ENCODE data around the gene KCNJ15.

Gene KCNJ15

DNA sequence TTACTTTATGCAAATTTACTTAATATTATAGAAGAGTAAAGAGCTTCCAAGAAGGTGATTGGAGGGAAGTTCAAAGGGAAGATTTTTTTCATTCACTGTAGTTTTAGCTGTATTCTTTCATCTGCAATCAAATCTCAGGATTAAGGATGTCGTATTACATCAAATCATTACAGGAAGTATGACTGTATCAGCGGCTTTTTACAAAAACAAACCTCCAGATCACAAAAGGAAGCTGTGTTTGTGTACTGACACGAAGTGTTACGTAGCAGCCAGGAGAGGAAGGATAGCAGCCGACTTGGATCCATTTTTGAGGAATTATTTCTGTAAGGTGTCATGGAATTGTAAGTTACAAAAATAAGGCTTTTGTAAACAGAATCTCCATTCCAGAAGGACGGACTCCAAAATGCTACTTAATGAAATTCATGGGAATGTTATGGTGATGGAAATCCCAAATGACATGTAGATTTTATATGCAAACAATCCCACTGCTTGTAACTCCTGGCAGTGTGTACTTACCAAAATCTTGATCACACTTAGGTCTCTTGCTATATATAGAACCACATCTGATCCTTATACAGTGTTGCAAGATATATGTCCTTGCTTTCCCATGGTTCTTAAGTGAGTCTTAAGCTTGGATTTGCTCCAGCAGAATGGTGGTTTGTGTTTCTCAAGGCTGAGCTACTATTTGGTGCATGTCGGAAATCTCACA, 49.8 kb downstream of the KCNJ15 start:
- H4K20me1 ChIP-seq: no peaks in the 10 kb centered on the region
- no peak overlapping the region for H3K27ac ChIP-seq
- H3K9me3 ChIP-seq: peaks cover 3% of the 10 kb centered on the region; the same call in 1 of the 2 replicates
- H3K9ac ChIP-seq: no peak overlapping the region
- H3K36me3 ChIP-seq: no peaks in the 10 kb centered on the region
- H3K4me3 ChIP-seq: no peak overlapping the region
- no peak for TF ChIP-seq Cebpa-rat (IDR thresholded peaks at IDR 0.05)
- peak overlapping the region; percentile 33 for H3K4me2 ChIP-seq
- no peaks in the 10 kb centered on the region for H3K27me3 ChIP-seq
- H3K4me1 ChIP-seq: peaks cover 56% of the 10 kb centered on the region

DNA sequence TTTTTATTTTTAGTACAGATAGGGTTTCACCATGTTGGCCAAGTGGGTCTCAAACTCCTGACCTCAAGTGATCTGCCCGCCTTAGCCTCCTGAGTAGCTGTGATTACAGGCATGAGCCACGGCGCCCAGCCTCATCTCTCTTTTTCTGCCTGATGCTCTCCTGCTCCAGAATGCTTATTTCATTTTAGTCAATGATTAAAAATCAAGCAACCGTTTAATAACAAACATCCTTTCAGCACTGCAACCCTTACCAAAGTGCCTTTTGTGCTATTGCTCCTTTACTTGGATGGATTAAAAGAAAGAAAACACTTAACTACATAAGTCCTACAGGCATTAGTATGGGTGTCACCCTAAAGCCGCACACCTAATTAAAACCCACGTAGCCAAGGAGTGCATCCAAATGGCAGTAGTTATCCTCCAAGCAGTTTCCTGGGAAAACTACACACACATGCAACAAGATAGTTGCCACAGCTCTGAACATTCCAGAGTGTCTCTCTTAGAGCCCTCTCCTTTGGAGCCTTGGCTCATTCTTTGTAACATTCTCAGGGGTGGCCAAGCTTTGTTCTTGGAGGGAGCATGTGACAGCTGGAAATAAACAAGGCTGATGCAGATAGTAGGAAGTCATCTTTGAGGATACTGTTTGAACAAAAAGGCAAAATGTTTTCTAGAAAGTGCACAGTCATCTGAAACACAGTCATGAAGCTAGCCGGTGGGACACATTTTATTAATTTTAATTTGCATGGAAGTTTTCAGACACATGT, 51.2 kb downstream of the KCNJ15 start:
- no peak overlapping the region for H3K9ac ChIP-seq
- no peak for TF ChIP-seq Cebpa-rat (IDR thresholded peaks at IDR 0.05)

GRCh38 chr21:38308532-38309119, 51.8 kb downstream of the KCNJ15 start:
- H3K27ac ChIP-seq: no peak overlapping the region
- H3K27me3 ChIP-seq: no peaks in the 10 kb centered on the region
- TF ChIP-seq Cebpa-rat (IDR thresholded peaks at IDR 0.05): no peak
- H3K9me3 ChIP-seq: peaks cover 3% of the 10 kb centered on the region; the same call in 1 of the 2 replicates
- peaks cover 70% of the 10 kb centered on the region for H3K4me1 ChIP-seq
- no peaks in the 10 kb centered on the region for H3K36me3 ChIP-seq
- no peak overlapping the region for H3K4me2 ChIP-seq
- H3K4me3 ChIP-seq: no peak overlapping the region
- H4K20me1 ChIP-seq: no peaks in the 10 kb centered on the region
- no peak overlapping the region for H3K9ac ChIP-seq

More for the DNA sequence above, 51.2 kb downstream of the KCNJ15 start:
- peaks cover 63% of the 10 kb centered on the region for H3K4me1 ChIP-seq
- no peak overlapping the region for H3K4me3 ChIP-seq
- H3K36me3 ChIP-seq: no peaks in the 10 kb centered on the region
- H3K4me2 ChIP-seq: no peak overlapping the region; the same call in 1 of the 2 replicates
- H4K20me1 ChIP-seq: no peaks in the 10 kb centered on the region
- H3K27me3 ChIP-seq: no peaks in the 10 kb centered on the region
- H3K27ac ChIP-seq: no peak overlapping the region
- H3K9me3 ChIP-seq: peaks cover 3% of the 10 kb centered on the region; the same call in 1 of the 2 replicates

GRCh38 chr21:38310646-38311485, 54.1 kb downstream of the KCNJ15 start:
- H3K4me3 ChIP-seq: no peak overlapping the region
- no peaks in the 10 kb centered on the region for H4K20me1 ChIP-seq
- peak; percentile 47; the same call in 1 of the 2 replicates for TF ChIP-seq Cebpa-rat (IDR thresholded peaks at IDR 0.05)
- H3K27me3 ChIP-seq: no peaks in the 10 kb centered on the region
- peak overlapping the region; percentile 75 for H3K4me2 ChIP-seq
- H3K9ac ChIP-seq: peak overlapping the region; percentile 23; the same call in 1 of the 2 replicates
- H3K27ac ChIP-seq: peak overlapping the region; percentile 75
- peaks cover 90% of the 10 kb centered on the region for H3K4me1 ChIP-seq
- H3K9me3 ChIP-seq: no peaks in the 10 kb centered on the region; the same call in 1 of the 2 replicates
- no peaks in the 10 kb centered on the region for H3K36me3 ChIP-seq

GRCh38 chr21:38311765-38312164, 55.0 kb downstream of the KCNJ15 start:
- Histone ChIP-seq H3K36me3 (no peaks in the 10 kb centered on the region), H3K27ac (peak overlapping the region; percentile 75), H3K4me1 (peaks cover 84% of the 10 kb centered on the region), H3K27me3 (no peaks in the 10 kb centered on the region), H3K9me3 (no peaks in the 10 kb centered on the region; the same call in 1 of the 2 replicates), H4K20me1 (no peaks in the 10 kb centered on the region), H3K4me3 (peak overlapping the region; percentile 9; the same call in 1 of the 2 replicates), H3K4me2 (peak overlapping the region; percentile 75), H3K9ac (peak overlapping the region; percentile 23; the same call in 1 of the 2 replicates)
- TF ChIP-seq Cebpa-rat (IDR thresholded peaks at IDR 0.05): peak; percentile 92

DNA sequence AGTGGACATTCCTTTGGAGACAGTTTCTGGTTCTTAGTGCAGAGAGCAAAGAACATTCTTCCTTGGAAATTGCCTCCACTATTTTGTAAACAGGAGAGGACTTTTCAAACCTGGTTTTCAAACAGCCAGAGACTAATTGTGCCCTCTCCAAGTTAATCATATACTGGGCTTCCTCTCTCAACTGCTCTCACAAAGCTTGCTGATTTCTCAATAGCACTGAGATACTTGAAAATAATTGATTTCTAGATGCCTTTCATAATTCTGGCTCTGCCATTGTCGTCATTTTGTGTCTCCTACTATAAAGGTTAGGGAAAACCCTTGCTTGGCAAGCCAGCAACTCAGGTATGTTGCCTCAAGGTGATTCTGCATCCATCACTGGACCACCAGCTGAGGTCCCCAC, 56.0 kb downstream of the KCNJ15 start:
- H3K27me3 ChIP-seq: no peaks in the 10 kb centered on the region
- H3K27ac ChIP-seq: peak overlapping the region; percentile 71; the same call in 1 of the 2 replicates
- TF ChIP-seq Cebpa-rat (IDR thresholded peaks at IDR 0.05): no peak
- H3K4me3 ChIP-seq: no peak overlapping the region
- H3K9ac ChIP-seq: no peak overlapping the region
- no peaks in the 10 kb centered on the region; the same call in 1 of the 2 replicates for H3K9me3 ChIP-seq
- H3K36me3 ChIP-seq: no peaks in the 10 kb centered on the region
- peak overlapping the region; percentile 75 for H3K4me2 ChIP-seq
- H3K4me1 ChIP-seq: peaks cover 74% of the 10 kb centered on the region
- no peaks in the 10 kb centered on the region for H4K20me1 ChIP-seq

DNA sequence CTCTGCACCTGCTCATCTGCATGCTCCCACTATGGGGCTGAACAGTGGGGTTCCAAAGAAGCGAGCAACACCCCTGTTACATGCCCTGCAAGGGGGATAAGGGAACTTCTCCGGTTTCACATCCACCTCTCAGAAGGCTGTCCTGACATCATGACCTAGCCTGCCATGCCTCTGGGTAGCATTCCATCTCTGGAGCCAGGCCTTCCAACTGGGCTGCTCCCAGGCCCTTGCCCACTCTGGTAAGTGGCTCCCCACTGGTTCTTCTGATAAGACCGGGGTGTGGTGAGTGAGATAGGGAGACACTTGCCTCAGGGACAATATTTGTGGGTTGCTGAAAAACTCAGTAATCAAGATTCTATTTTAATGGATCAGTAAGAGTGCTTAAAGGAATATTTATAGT, 57.8 kb downstream of the KCNJ15 start:
- H4K20me1 ChIP-seq: no peaks in the 10 kb centered on the region
- peaks cover 4% of the 10 kb centered on the region; the same call in 1 of the 2 replicates for H3K9me3 ChIP-seq
- H3K36me3 ChIP-seq: no peaks in the 10 kb centered on the region
- H3K4me3 ChIP-seq: no peak overlapping the region
- H3K27ac ChIP-seq: peak overlapping the region; percentile 71
- peak overlapping the region; percentile 5; the same call in 1 of the 2 replicates for H3K9ac ChIP-seq
- TF ChIP-seq Cebpa-rat (IDR thresholded peaks at IDR 0.05): no peak
- no peaks in the 10 kb centered on the region for H3K27me3 ChIP-seq
- peak overlapping the region; percentile 75 for H3K4me2 ChIP-seq
- H3K4me1 ChIP-seq: peaks cover 67% of the 10 kb centered on the region

- no peaks in the 10 kb centered on the region for H3K36me3 ChIP-seq
Measured at GRCh38 chr21:38315122-38315521, 58.3 kb downstream of the KCNJ15 start.

GRCh38 chr21:38319781-38320180, 63.0 kb downstream of the KCNJ15 start:
- no peak overlapping the region for H3K4me3 ChIP-seq
- no peak overlapping the region for H3K27ac ChIP-seq
- peaks cover 55% of the 10 kb centered on the region for H3K4me1 ChIP-seq
- peaks cover 30% of the 10 kb centered on the region for H3K9me3 ChIP-seq
- H4K20me1 ChIP-seq: no peaks in the 10 kb centered on the region
- no peak overlapping the region for H3K4me2 ChIP-seq
- H3K27me3 ChIP-seq: no peaks in the 10 kb centered on the region
- no peak overlapping the region for H3K9ac ChIP-seq
- TF ChIP-seq Cebpa-rat (IDR thresholded peaks at IDR 0.05): no peak
- no peaks in the 10 kb centered on the region for H3K36me3 ChIP-seq

More at GRCh38 chr21:38315122-38315521, 58.3 kb downstream of the KCNJ15 start:
- H3K9ac ChIP-seq: peak overlapping the region; percentile 5; the same call in 1 of the 2 replicates
- no peaks in the 10 kb centered on the region for H3K27me3 ChIP-seq
- H3K9me3 ChIP-seq: peaks cover 7% of the 10 kb centered on the region
- H4K20me1 ChIP-seq: no peaks in the 10 kb centered on the region
- TF ChIP-seq Cebpa-rat (IDR thresholded peaks at IDR 0.05): no peak
- no peak overlapping the region for H3K4me3 ChIP-seq
- H3K4me1 ChIP-seq: peaks cover 61% of the 10 kb centered on the region
- H3K27ac ChIP-seq: peak overlapping the region; percentile 71
- peak overlapping the region; percentile 75 for H3K4me2 ChIP-seq

All from BLaER1 (cell line).